Posterior cingulate gyrus (tissue), 11 donors: ENCODE data around the gene B3GAT2.
"Not testable (repeated sequence)": the region's sequence is repeated elsewhere in the genome, so short reads cannot be mapped to it uniquely, and the experiment has no call there.

Source experiments
- DNase-seq, 10 donors: peaks; one replicate each; pipeline versions ENCODE4 v3.0.0 to v3.0.0-alpha.2; 2020 to 2021; ENCODE audit warnings: mixed read lengths in 3 of 10
- intact Hi-C: fragments of 100-400 bp; cut with DNase I; formaldehyde crosslinking; loops from one replicate; pipeline ENCODE4 v1.15.1; 2023

Gene B3GAT2, protein sequence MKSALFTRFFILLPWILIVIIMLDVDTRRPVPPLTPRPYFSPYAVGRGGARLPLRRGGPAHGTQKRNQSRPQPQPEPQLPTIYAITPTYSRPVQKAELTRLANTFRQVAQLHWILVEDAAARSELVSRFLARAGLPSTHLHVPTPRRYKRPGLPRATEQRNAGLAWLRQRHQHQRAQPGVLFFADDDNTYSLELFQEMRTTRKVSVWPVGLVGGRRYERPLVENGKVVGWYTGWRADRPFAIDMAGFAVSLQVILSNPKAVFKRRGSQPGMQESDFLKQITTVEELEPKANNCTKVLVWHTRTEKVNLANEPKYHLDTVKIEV

DNA sequence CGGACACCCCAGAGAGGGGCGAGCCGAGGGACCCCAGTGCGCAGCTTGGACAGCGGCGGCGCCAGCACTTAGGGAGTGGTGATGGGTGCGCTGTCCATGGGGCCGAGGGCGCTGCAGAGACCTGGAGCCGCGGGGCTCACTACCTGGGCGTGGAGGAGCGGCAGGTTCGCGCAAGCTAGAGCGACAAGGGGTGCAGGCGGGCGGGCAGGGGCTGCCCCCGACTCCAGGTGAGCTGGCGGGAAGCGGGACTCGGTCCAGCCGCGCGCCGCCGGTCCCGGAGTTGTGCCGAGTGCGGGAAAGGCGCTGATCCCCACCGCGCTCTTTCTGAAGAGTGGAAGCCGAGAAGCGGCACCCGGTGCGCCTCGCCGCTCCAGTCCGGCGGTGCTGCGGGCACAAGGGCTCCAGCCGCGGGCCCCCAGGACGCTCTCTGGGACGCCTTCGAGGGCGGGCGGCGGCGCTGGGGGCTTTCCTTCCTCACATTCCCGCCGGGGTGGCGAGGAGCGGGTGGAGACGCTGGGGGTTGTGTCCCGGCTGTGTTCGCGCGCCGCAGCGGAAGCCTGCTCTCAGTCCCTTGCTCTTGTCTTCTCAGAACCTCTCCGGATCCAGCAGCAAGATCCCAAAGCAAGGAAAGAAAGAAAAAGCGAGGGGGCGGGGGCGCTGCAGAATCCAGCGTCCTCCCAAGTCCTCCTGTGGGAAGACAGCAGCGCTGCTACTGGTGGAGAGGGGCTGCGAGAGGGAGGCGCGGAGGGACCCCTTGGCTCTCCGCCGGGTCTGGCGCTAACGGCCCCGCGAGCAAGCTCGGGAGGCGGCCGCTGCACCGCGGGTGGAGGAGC lies at the start of gene B3GAT2:
B3GAT2 (minus strand) TSS at position 610 of the 833 bp plus-strand sequence. CDS start 631 bp downstream, outside the sequence.
- DNase-seq, result peak in 8 of 10 donors; percentile 29 to 88 (median 46)

DNA sequence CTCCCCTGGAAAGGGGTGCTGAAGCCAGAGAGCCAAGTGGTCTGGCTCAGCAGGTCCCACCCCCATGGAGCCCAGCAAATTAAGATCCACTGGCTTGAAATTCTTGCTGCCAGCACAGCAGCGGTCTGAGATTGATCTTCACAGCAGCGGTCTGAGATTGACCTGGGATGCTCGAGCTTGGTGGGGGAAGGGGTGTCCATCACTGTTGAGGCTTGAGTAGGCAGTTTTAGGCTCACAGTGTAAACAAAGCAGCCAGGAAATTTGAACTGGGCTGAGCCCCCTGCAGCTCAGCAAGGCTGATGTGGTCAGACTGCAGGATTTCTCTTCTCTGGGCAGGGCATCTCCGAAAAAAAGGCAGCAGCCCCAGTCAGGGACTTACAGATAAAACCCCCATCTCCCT lies 41.3 kb upstream of the B3GAT2 start:
- DNase-seq, result no peak
- intact Hi-C loops, result no loop called here

More for the DNA sequence above, at the start of gene B3GAT2:
- intact Hi-C loops, result loop anchor here (5.0 kb wide), 1 partner anchor 249 kb away; no protein-coding TSS in a partner anchor

DNA sequence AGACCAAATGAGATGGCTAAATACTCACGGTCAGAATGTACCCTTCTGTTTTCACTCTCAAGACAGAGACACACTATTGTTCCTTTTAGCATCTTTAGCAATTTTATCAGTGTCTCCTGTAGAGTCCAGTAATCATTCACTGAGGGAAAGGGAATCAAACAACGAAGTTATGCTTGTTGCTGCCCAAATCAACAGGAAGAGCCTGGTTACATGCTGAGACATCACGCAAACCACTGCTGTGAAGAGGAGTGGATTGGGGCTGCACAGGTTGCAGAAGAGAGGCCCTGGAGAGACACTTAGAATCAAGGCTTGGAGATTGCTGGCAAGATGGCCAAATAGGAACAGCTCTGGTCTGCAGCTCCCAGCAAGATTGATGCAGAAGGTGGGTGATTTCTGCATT lies 40.5 kb upstream of the B3GAT2 start:
- no peak for DNase-seq

DNA sequence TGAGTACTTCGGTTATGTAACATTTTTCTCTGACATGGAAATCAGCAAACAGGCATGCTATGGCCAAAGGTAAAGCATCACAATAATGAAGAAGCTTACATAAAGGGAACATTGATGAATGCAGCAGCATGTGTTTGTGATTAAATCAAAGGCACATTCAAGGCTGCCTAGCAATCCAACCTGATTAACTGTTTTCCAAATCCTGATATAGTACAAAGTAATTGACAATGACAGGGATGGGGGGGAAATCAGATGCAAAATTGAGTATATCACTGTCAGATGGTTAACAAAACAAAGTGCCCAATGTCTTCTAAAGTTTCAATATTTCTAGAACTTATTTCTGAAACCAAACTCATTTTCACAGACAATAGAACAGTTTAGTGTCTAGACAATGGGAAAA lies 39.2 kb upstream of the B3GAT2 start:
- no peak for DNase-seq
- intact Hi-C loops, result no loop called here

More for the DNA sequence above, 40.5 kb upstream of the B3GAT2 start:
- intact Hi-C loops, result no loop called here

DNA sequence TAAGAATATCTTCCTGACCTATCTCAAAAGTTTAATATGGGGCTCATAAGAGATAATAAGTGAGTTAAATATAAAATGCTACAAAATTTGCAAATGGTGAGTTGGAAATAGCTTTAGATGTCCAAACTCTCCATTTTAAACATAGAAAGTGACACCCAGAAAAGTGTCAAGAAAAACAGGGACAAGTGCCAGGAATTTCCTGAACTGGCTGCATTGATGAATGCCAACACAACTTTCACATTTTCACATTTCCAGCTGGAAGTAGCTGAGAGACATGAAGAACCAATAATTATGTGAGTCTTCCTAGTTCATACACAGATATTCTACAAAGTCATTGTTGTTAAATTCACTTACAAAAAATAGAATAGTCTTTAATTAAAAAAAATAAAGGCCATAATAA lies 38.6 kb upstream of the B3GAT2 start:
- DNase-seq, result no peak
- intact Hi-C loops, result no loop called here

DNA sequence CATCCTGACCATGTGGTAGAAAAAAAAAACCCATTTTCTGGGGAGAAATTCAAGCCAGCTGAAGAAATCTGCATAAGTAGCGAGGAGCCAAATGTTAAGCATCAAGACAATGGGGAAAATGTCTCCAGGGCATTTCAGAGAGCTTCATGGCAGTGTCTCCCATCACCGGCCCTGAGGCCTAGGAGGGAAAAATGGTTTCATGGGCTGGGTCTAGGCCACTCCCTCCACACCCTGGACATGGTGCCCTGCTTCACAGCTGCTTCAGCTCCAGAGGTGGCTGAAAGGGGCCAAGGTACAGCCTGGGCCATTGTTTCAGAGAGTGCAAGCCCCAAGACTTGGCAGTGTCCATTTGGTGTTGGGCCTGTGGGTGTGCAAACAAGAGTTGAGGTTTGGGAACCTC lies 34.4 kb upstream of the B3GAT2 start:
- DNase-seq, result peak in 1 of 10 donors; percentile 61
- intact Hi-C loops, result no loop called here

DNA sequence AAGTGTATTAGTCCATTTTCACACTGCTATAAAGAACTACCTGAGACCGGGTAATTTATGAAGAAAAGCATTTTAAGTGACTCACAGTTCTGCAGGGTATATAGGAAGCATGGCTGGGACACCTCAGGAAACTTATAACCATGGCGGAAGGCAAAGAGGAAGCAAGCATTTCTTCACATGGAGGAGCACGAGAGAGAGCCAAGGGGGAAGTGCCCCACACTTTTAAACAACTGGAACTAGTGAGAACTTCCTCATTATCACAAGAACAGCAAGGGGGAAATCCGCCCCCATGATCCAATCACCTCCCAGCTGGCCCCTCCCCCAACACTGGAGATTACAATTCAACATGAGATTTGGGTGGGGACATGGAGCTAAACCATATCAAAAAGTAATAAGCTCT lies 28.3 kb upstream of the B3GAT2 start:
- no peak for DNase-seq
- intact Hi-C loops, result no loop called here

DNA sequence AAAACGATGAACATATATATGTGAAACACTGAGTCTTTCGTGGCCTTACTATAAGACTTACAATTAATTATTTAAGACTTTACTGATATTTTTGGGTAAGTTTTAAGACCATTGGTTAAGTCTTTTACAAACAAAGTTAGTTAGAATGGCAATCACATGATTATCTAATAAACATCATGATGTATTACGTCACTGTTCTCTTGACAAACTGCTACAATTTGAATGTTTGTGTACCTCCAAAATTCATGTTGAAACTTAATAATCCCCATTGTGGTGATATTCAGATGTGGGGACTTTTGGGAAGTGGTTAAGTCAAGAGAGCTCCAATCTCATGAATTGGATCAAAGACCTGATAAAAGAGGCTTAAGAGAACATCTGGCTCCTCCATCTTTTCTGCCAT lies 25.9 kb upstream of the B3GAT2 start:
- intact Hi-C loops, result no loop called here
- no peak for DNase-seq

DNA sequence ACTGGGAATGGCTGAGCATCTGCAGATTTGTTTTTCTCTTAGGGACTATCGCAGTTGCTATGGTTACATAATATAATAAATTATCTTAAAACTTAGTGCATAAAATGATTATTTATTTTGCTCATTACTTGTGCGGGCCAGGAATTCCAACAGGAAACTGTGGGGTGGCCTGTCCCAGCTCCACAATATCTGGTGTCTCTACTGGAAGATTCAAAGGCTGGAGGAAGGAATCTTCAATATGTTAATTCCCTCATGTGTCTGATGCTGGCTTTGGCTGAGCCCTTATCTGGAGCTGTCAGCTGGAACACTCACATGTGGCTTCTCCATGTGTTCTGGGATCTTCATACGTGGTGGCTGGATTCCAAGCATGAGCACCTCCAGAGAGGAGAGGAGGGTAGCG lies 23.9 kb upstream of the B3GAT2 start:
- DNase-seq, result no peak

DNA sequence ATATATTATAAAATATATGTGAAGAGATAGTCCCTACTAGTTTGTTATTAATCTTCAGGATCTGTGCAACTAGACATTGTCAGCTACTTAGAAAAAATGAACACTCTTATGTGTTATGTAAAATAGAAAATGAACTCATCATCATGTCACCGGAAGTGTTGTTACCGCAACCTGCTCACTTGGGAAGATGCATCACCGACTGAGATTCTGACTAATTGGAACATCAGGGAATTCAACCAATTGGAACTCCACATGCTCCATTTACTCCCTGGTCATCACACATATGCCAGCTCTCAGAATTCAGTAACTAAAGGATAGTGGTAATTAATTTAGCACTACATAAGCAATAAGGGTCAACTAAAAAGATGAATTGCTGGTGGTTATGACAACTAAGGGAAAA lies 16.7 kb upstream of the B3GAT2 start:
- DNase-seq, result no peak
- intact Hi-C loops, result no loop called here

More for the DNA sequence above, 23.9 kb upstream of the B3GAT2 start:
- intact Hi-C loops, result no loop called here

DNA sequence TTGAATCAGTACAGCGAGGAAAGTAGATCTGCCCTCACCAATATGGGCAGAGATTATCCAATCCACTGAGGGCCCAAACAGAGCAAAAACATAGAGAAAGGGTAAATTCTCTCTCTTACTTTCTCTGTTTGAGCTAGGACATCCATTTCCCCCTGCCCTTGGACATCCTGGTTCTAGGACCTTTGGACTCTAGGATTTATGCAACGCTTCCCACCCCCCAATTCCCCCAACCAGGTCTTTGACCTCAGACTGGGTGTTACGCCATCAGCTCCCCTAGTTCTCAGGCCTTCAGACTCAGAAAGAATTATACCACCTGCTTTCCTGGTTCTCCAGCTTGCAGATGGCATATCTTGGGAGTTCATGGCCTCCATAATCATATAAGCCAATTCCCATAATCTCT lies 10.2 kb upstream of the B3GAT2 start:
- DNase-seq, result no peak
- intact Hi-C loops, result no loop called here

DNA sequence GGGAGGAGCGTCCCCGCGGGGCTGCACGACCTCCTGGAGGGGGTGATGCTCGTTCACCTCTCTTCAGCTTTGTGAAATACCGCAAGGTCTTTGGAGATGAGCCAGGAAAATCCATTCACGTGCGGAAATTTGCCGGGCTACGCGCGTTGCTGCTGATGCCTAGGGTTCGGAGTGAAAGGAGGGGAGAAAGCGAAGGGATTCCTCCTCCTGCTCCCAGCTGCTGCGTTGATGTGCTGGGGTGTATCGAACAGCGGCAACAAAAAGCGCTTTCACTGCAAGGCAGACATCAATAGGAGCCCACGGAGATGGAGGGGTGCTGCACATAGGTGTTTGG lies 391 bp upstream of the B3GAT2 start:
- peak in 3 of 10 donors; percentile 6 to 79 (median 71) for DNase-seq

DNA sequence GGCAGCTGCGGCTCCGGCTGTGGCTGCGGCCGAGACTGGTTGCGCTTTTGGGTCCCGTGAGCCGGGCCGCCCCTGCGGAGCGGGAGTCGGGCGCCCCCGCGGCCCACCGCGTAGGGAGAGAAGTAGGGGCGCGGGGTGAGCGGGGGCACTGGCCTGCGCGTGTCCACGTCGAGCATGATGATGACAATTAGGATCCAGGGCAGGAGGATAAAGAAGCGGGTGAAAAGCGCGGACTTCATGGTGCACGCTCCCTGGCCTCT lies 739 bp downstream of the B3GAT2 start:
- intact Hi-C loops, result loop anchor here (5.0 kb wide), 1 partner anchor 249 kb away; no protein-coding TSS in a partner anchor
- no peak for DNase-seq

More for the DNA sequence above, 391 bp upstream of the B3GAT2 start:
- intact Hi-C loops, result loop anchor here (5.0 kb wide), 1 partner anchor 250 kb away; no protein-coding TSS in a partner anchor

DNA sequence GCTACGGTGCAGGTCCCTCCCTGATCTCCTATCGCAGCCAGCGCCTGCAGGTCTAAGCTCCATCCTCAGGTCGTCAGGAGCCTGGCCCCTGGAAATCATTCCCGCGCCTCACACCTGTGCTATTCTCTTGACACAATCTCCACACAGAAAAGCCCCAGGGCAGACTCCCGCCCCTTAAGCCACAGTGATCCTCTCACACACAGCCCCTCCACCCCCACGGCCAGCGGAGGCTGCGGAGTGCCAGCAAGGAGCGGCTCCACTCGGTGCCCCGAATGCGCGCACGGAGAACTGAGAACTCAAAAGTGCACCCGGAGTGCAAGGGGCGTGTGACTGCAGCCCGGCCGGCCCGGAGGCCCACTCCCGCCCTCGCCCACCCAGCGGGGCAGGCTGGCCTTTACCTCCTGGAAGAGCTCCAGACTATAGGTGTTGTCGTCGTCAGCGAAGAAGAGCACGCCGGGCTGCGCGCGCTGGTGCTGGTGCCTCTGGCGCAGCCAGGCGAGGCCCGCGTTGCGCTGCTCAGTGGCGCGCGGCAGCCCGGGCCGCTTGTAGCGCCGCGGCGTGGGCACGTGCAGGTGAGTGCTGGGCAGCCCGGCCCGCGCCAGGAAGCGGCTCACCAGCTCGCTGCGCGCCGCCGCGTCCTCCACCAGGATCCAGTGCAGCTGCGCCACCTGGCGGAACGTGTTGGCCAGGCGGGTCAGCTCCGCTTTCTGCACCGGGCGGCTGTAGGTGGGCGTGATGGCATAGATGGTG lies 1.2 kb downstream of the B3GAT2 start:
- peak; percentile 72 to 97 (median 88) for DNase-seq
- intact Hi-C loops, result loop anchor here (5.0 kb wide), 1 partner anchor 248 kb away; no protein-coding TSS in a partner anchor

DNA sequence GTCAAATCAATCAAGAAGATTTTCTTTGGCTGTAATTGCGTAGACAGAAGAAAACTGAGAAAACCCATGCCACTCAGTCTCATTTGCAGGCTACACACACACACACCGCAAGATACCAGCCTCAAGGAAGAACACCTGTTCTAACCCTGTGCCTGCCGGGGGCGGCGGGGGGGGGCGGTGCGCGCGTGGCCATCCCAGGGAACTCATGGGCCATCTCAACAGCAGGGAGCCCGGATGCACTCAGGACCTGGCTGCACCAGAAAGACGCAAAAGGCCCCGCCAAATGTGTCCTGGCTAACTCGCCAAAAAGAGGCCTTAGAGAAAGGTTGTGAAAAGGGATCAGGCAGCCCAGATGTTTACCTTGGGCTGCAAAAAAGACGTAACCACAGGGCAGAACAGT lies 2.1 kb downstream of the B3GAT2 start:
- peak in 2 of 10 donors; percentile 57 to 66 for DNase-seq

DNA sequence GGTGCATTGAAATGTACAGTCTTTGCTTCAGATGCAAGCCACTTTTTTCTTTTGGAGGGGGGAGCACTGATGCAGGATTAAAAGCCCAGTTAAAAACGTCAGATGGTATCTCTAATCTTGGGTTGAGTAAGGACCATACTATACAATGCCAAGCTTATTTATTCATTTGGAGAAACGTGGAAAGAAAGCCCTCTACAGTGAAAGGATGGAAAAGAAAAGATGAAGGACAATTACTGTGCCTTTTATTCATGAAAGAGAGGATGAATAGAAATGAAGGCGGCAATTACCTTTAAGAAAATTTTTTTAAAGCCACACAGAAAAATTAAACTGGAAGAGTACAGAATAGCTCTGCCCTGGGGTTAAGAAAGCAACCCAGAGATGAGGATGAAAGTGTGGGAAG lies 2.7 kb downstream of the B3GAT2 start:
- no peak for DNase-seq
- intact Hi-C loops, result no loop called here

More for the DNA sequence above, 2.1 kb downstream of the B3GAT2 start:
- intact Hi-C loops, result loop anchor here (5.0 kb wide), 1 partner anchor 247 kb away; no protein-coding TSS in a partner anchor

DNA sequence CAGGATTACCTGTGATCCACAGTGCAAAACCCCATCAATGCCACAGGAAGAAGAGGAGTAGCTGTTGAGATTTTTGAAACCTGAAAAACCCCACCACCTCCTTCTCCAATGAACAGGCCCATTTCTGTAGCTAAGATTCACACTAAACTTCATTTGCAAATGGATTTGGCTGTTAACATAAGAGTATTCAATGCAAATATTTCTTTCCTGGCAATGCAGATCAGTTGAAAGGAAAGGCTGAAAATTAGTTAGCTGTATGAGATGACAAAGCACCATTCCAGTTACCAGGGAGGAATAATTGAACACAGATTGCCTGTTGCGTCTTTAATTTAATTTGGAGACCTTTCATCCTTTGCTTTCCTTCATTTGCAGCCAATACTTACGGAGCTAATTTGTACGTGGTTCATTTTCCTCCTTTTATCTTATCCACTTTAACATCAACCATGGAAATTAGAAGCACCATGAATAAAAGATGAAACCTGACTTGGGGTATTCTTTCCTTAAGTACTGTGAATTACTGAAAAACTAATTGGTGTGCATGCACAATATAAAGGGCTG lies 4.2 kb downstream of the B3GAT2 start:
- intact Hi-C loops, result no loop called here

DNA sequence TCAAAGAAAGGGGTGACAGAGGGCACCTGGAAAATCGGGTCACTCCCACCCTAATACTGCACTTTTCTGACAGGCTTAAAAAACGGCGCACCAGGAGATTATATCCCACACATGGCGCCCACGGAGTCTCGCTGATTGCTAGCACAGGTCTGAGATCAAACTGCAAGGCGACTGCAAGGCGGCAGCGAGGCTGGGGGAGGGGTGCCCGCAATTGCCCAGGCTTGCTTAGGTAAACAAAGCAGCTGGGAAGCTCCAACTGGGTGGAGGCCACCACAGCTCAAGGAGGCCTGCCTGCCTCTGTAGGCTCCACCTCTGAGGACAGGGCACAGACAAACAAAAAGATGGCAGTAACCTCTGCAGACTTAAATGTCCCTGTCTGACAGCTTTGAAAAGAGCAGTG lies 12.5 kb downstream of the B3GAT2 start:
- peak in 1 of 10 donors; percentile 58 for DNase-seq
- intact Hi-C loops, result not testable (repeated sequence)

More for the DNA sequence above, 4.2 kb downstream of the B3GAT2 start:
- DNase-seq, result no peak

DNA sequence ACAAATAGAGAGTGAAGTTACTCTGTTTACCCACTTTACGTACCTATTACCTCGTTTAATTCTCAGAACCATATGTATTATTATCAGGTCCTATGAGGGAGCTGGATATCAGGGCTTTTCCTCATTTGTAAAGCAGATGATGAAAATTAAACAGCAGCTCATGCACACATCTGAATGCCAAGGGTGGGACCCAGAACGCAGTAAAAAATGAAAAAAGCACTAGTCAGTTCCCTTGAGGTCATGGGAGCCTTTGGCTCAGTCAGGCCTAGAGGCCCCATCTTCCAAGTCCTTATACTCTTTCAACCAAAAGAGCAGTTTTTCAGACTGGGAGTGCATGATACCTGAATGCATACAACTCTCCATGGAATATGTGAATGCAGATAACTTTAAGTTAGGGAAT lies 23.0 kb downstream of the B3GAT2 start:
- DNase-seq, result no peak
- intact Hi-C loops, result no loop called here

DNA sequence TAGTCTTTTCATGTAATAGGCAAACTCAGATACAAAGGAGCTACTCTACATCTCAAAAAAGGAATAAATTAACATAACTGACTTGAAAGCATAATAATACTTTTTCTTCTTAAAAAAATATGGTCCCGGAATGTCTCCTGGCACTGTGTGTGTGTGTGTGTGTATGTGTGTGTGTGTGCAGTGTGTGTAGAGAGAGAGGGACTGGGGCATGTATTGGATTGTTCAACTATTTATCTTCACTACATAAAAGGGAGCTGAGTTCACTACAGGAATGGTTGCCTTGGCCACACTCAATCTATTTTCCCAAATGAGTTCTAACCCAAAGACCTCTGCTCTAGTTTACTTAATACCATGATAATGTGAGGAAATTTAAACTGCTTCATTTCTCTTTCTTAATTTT lies 51.1 kb downstream of the B3GAT2 start:
- intact Hi-C loops, result no loop called here
- DNase-seq, result no peak
